WERI-Rb-1 (cell line): ENCODE measurements around the gene TSPAN5.

ENCODE experiments used
- DNase-seq: peaks from one replicate; pipeline ENCODE4 v3.0.0-alpha.2; 2020
- H3K27ac ChIP-seq: fragments of 250-450 bp; sonication (Bioruptor Pico); 2 replicates; pipeline ENCODE4 v1.5.1; 2020; ENCODE audit warnings: mild to moderate bottlenecking, moderate library complexity
- H3K27me3 ChIP-seq: fragments of 250-450 bp; sonication (Bioruptor Pico); 2 replicates; pipeline ENCODE4 v1.5.1; 2021; ENCODE audit warnings: mild to moderate bottlenecking, low read depth, moderate library complexity; ENCODE audit not compliant: insufficient read depth, severe bottlenecking
- H3K36me3 ChIP-seq: fragments of 250-450 bp; sonication (Bioruptor Pico); 2 replicates; pipeline ENCODE4 v1.5.1; 2020; ENCODE audit warnings: mild to moderate bottlenecking, moderate library complexity
- H3K4me3 ChIP-seq: 2 replicates; pipeline ENCODE4 v1.5.1; 2011; ENCODE audit warnings: low read depth, mild to moderate bottlenecking, control low read depth, low read length
- H3K9me3 ChIP-seq: fragments of 250-450 bp; sonication (Bioruptor Pico); 2 replicates; pipeline ENCODE4 v1.5.1; 2021; ENCODE audit warnings: mild to moderate bottlenecking, moderate library complexity; ENCODE audit not compliant: severe bottlenecking
- CTCF ChIP-seq: IDR thresholded peaks from 2 replicates; pipeline ENCODE4 v1.5.1; 2011; ENCODE audit warnings: low read depth, mild to moderate bottlenecking, control low read depth, inconsistent platforms, low read length

Gene TSPAN5

GRCh38 chr4:98648602-98649001 lies 9.8 kb downstream of the TSPAN5 start:
- peaks cover 3% of the 10 kb centered on the region for H3K9me3 ChIP-seq
- H3K27ac ChIP-seq: no peak overlapping the region
- no peak for DNase-seq
- TF ChIP-seq CTCF: no peak
- H3K27me3 ChIP-seq: no peaks in the 10 kb centered on the region
- no peaks in the 10 kb centered on the region for H3K36me3 ChIP-seq
- no peak overlapping the region for H3K4me3 ChIP-seq

DNA sequence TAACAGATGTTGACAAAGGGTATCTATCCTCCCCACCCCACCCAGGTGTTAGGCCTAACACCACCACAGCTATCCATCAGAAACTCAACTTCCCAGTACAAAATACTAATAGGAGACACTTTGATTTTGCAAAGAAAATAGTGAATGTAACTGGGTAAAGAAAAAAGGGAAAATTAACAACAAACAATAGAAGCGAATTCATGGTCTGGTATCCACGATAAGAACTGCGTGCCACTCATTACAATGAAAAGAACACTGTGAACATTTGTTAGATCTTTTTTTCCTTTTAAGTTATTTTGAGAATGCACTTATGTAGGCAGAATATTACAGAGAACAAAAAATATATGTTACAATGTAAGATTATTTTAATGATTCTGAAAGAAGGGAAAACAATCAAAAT lies 12.0 kb downstream of the TSPAN5 start:
- no peaks in the 10 kb centered on the region for H3K27me3 ChIP-seq
- no peak for TF ChIP-seq CTCF
- H3K9me3 ChIP-seq: peaks cover 3% of the 10 kb centered on the region
- no peak for DNase-seq
- no peak overlapping the region for H3K4me3 ChIP-seq
- H3K36me3 ChIP-seq: no peaks in the 10 kb centered on the region
- H3K27ac ChIP-seq: no peak overlapping the region

- H3K9me3 ChIP-seq: peaks cover 1% of the 10 kb centered on the region
- H3K4me3 ChIP-seq: no peak overlapping the region
- H3K27ac ChIP-seq: no peak overlapping the region
- H3K27me3 ChIP-seq: no peaks in the 10 kb centered on the region
- TF ChIP-seq CTCF: no peak
- no peaks in the 10 kb centered on the region for H3K36me3 ChIP-seq
- no peak for DNase-seq
Measured at GRCh38 chr4:98645527-98645926, 12.9 kb downstream of the TSPAN5 start.

GRCh38 chr4:98643755-98644154 lies 14.7 kb downstream of the TSPAN5 start:
- Histone ChIP-seq H3K9me3 (no peaks in the 10 kb centered on the region), H3K27me3 (no peaks in the 10 kb centered on the region), H3K4me3 (no peak overlapping the region), H3K36me3 (no peaks in the 10 kb centered on the region), H3K27ac (no peak overlapping the region)
- DNase-seq: no peak
- no peak for TF ChIP-seq CTCF

GRCh38 chr4:98642991-98643426 lies 15.4 kb downstream of the TSPAN5 start:
- no peak overlapping the region for H3K27ac ChIP-seq
- DNase-seq: no peak
- H3K27me3 ChIP-seq: no peaks in the 10 kb centered on the region
- no peaks in the 10 kb centered on the region for H3K9me3 ChIP-seq
- no peak overlapping the region for H3K4me3 ChIP-seq
- no peak for TF ChIP-seq CTCF
- H3K36me3 ChIP-seq: no peaks in the 10 kb centered on the region

DNA sequence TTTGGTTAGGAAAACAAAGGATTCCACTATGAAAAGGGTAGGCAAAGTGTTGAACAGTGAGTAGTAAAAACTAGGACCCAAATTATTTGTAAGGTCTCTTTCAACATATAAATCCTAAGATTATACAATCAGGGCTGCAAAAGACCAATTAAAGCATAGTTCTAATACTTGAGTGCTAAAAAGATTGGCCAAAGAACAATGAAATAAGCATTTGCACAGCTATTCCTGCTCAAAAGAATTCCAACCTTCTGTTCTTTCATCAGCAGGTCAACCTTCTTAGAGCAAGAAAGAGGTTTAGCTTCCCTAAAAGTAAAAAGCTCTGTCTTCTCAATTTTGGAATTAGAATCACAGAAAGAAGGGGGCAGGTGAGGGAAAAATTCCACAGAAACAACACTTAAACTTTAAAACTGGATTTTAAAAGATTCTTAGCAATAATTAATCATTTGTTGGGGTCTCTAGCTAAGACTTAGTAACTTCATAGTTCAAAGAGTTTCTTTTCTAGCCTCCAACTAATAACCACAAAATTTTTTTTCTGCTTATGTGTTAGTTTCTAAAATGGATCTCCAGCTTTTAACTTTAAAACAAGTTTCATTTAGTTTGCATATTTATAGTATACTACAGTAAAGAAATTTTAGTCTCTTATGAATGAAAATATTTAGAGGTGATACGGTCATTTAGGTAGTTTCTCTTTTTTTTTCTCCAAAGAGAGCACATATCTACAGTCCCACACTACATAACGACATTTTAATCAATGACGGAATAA lies 16.3 kb downstream of the TSPAN5 start:
- no peak for TF ChIP-seq CTCF
- Histone ChIP-seq H3K36me3 (no peaks in the 10 kb centered on the region), H3K27ac (no peak overlapping the region), H3K4me3 (no peak overlapping the region), H3K27me3 (no peaks in the 10 kb centered on the region), H3K9me3 (no peaks in the 10 kb centered on the region)
- no peak for DNase-seq
